Spinal cord (tissue), 10 donors: ENCODE data around the gene HNRNPD. TPM values are rescaled to one million over a fixed set of nuclear protein-coding genes. Genes with fewer than 3 reads are reported as not detected.
"Not testable (repeated sequence)": the region's sequence is repeated elsewhere in the genome, so short reads cannot be mapped to it uniquely, and the experiment has no call there.

Experiments used
- DNase-seq, 6 donors: peaks; one replicate each; pipeline versions ENCODE4 v3.0.0 to v3.0.0-alpha.2; 2013 to 2015; ENCODE audit warnings: low spot score in 6 of 6, low read depth in 4 of 6
- H3K27ac ChIP-seq: one replicate; pipeline ENCODE4 v1.5.1; 2013; ENCODE audit warnings: low read depth, low read length, control low read depth
- H3K27me3 ChIP-seq: one replicate; pipeline ENCODE4 v1.6.1; 2013; ENCODE audit warnings: low read length; ENCODE audit not compliant: control insufficient read depth, insufficient read depth
- H3K36me3 ChIP-seq: one replicate; pipeline ENCODE4 v1.6.1; 2013; ENCODE audit warnings: low read length; ENCODE audit not compliant: control insufficient read depth, insufficient read depth
- H3K4me1 ChIP-seq: one replicate; pipeline ENCODE4 v1.6.1; 2013; ENCODE audit warnings: low read length; ENCODE audit not compliant: control insufficient read depth, insufficient read depth
- H3K4me3 ChIP-seq: one replicate; pipeline ENCODE4 v1.5.1; 2013; ENCODE audit warnings: low read depth, low read length, control low read depth
- H3K9me3 ChIP-seq: one replicate; pipeline ENCODE4 v1.6.1; 2013; ENCODE audit warnings: low read length; ENCODE audit not compliant: control insufficient read depth, insufficient read depth
- WGBS: methylation state at CpG from one replicate; pipeline ENCODE4 v1.1.5; 2013; ENCODE audit warnings: missing lambda C conversion rate; ENCODE audit not compliant: insufficient coverage; 5-methylcytosine and 5-hydroxymethylcytosine counted together
- long read RNA-seq, 4 donors: transcript quantifications; one replicate each; lab custom pipeline, GENCODE V29; 2026
- polyA plus RNA-seq, 2 donors: library from polyadenylated mRNA; unstranded; fragments of 120-200 nt; gene quantifications; one replicate each; pipeline ENCODE4 v1.2.1, GENCODE V29; 2013; ENCODE audit not compliant: insufficient read length in 2 of 2
- total RNA-seq, 2 donors: library from RNA; depleted of rRNA in 1 of 2; stranded (reverse); fragments of 120-200 nt in 1 of 2; fragments of >200 nt in 1 of 2; gene quantifications; one replicate each; pipeline versions ENCODE4 v1.2.3 to v1.2.4, GENCODE V29; 2013 to 2014
- donor health status: healthy.

HNRNPD gene
- 10 to 100 TPM; 75.7 to 79.7 TPM for total RNA-seq
- 100 to 1,000 TPM; 354 to 358 TPM for polyA plus RNA-seq
- long read RNA-seq, donor 1, transcript HNRNPD-202 (8 exons, 1,667 nt): minor isoform, 9 of 145 reads
- long read RNA-seq, donor 1, transcript HNRNPD-203 (8 exons, 1,585 nt): major isoform, 34 of 145 reads
- long read RNA-seq, donor 1, transcript HNRNPD-201 (9 exons, 3,033 nt): minor isoform, 24 of 145 reads
- long read RNA-seq, donor 1, partial matches to known transcripts: 59 of 145 reads
- long read RNA-seq, donor 1, other reads (novel, unspliced or antisense): 19 of 145 reads
- long read RNA-seq, donor 2, transcript HNRNPD-203 (8 exons, 1,585 nt): major isoform, 12 of 25 reads
- long read RNA-seq, donor 2, transcript HNRNPD-201 (9 exons, 3,033 nt): minor isoform, 5 of 25 reads
- long read RNA-seq, donor 2, partial matches to known transcripts: 6 of 25 reads
- long read RNA-seq, donor 2, other reads (novel, unspliced or antisense): 0 of 25 reads
- long read RNA-seq, donor 3, transcript HNRNPD-201 (9 exons, 3,033 nt): minor isoform, 12 of 188 reads
- long read RNA-seq, donor 3, transcript HNRNPD-203 (8 exons, 1,585 nt): major isoform, 20 of 188 reads
- long read RNA-seq, donor 3, partial matches to known transcripts: 119 of 188 reads
- long read RNA-seq, donor 3, other reads (novel, unspliced or antisense): 35 of 188 reads
- long read RNA-seq, donor 4, transcript HNRNPD-201 (9 exons, 3,033 nt): minor isoform, 18 of 164 reads
- long read RNA-seq, donor 4, transcript HNRNPD-202 (8 exons, 1,667 nt): minor isoform, 11 of 164 reads
- long read RNA-seq, donor 4, transcript HNRNPD-203 (8 exons, 1,585 nt): major isoform, 40 of 164 reads
- long read RNA-seq, donor 4, partial matches to known transcripts: 79 of 164 reads
- long read RNA-seq, donor 4, other reads (novel, unspliced or antisense): 13 of 164 reads

- peak within 1 kb of the TSS; percentile 98 for H3K4me3 ChIP-seq
- peaks cover 10% of the 10 kb centered on the region for H3K36me3 ChIP-seq
- H3K4me1 ChIP-seq: peaks cover 14% of the 10 kb centered on the region
- no peaks in the 10 kb centered on the region for H3K9me3 ChIP-seq
- peak; percentile 96 to 100 (median 99) for DNase-seq
- H3K27me3 ChIP-seq: no peaks in the 10 kb centered on the region
- peak within 1 kb of the TSS; percentile 98 for H3K27ac ChIP-seq
- WGBS: under 1% methylated on average over 82 of the region's 83 CpGs
Measured at GRCh38 chr4:82373816-82374625, at the start of gene HNRNPD. Gene HNRNPD (minus strand): TSS chr4:82373991. CDS start chr4:82373678, 313 bp downstream.

GRCh38 chr4:82422616-82423015, 48.8 kb upstream of the HNRNPD start:
- Histone ChIP-seq H3K4me1 (peaks cover 4% of the 10 kb centered on the region), H3K4me3 (no peak overlapping the region), H3K27ac (no peak overlapping the region), H3K9me3 (no peaks in the 10 kb centered on the region), H3K36me3 (peaks cover 21% of the 10 kb centered on the region), H3K27me3 (no peaks in the 10 kb centered on the region)
- 83% methylated on average over 1 of the region's 5 CpGs for WGBS
- DNase-seq: no peak

GRCh38 chr4:82421796-82422560, 48.2 kb upstream of the HNRNPD start:
- Histone ChIP-seq H3K4me1 (peaks cover 2% of the 10 kb centered on the region), H3K27ac (no peak overlapping the region), H3K4me3 (no peak overlapping the region), H3K36me3 (peaks cover 20% of the 10 kb centered on the region), H3K27me3 (no peaks in the 10 kb centered on the region), H3K9me3 (no peaks in the 10 kb centered on the region)
- no peak for DNase-seq
- 85% methylated on average over 7 of the region's 13 CpGs for WGBS

- no CpG with 5 or more reads among the region's 3 CpGs for WGBS
- H3K4me1 ChIP-seq: no peaks in the 10 kb centered on the region
- DNase-seq: no peak
- H3K36me3 ChIP-seq: peaks cover 11% of the 10 kb centered on the region
- H3K27ac ChIP-seq: no peak overlapping the region
- no peak overlapping the region for H3K4me3 ChIP-seq
- no peaks in the 10 kb centered on the region for H3K27me3 ChIP-seq
- H3K9me3 ChIP-seq: no peaks in the 10 kb centered on the region
Measured at GRCh38 chr4:82419451-82419850, 45.7 kb upstream of the HNRNPD start.

- H3K27ac ChIP-seq: no peak overlapping the region
- H3K27me3 ChIP-seq: no peaks in the 10 kb centered on the region
- no peaks in the 10 kb centered on the region for H3K36me3 ChIP-seq
- no peak overlapping the region for H3K4me3 ChIP-seq
- no peaks in the 10 kb centered on the region for H3K4me1 ChIP-seq
- no peaks in the 10 kb centered on the region for H3K9me3 ChIP-seq
- WGBS: 25% methylated on average over 12 of the region's 12 CpGs
- no peak for DNase-seq
Measured at GRCh38 chr4:82415922-82416365, 42.2 kb upstream of the HNRNPD start.

- not testable (repeated sequence) for H3K36me3 ChIP-seq, H3K27me3 ChIP-seq, H3K4me1 ChIP-seq, H3K27ac ChIP-seq, DNase-seq, H3K4me3 ChIP-seq, H3K9me3 ChIP-seq
- 96% methylated on average over 6 of the region's 11 CpGs for WGBS
Measured at GRCh38 chr4:82415061-82415460, 41.3 kb upstream of the HNRNPD start.

- no peak for DNase-seq
- no CpG with 5 or more reads among the region's 1 CpG for WGBS
- H3K36me3 ChIP-seq: no peaks in the 10 kb centered on the region
- no peak overlapping the region for H3K4me3 ChIP-seq
- no peaks in the 10 kb centered on the region for H3K27me3 ChIP-seq
- no peak overlapping the region for H3K27ac ChIP-seq
- H3K9me3 ChIP-seq: no peaks in the 10 kb centered on the region
- no peaks in the 10 kb centered on the region for H3K4me1 ChIP-seq
Measured at GRCh38 chr4:82403725-82404124, 29.9 kb upstream of the HNRNPD start.

- Histone ChIP-seq H3K9me3 (no peaks in the 10 kb centered on the region), H3K27me3 (no peaks in the 10 kb centered on the region), H3K4me3 (no peak overlapping the region), H3K4me1 (no peaks in the 10 kb centered on the region), H3K36me3 (no peaks in the 10 kb centered on the region), H3K27ac (no peak overlapping the region)
- DNase-seq: no peak
- WGBS: 96% methylated on average over 13 of the region's 17 CpGs
Measured at GRCh38 chr4:82402196-82402775, 28.5 kb upstream of the HNRNPD start.
